ENCODE results near the gene SNIP1. TPM values are rescaled to one million over a fixed set of nuclear protein-coding genes. Genes with fewer than 3 reads are reported as not detected.

Gene SNIP1, protein sequence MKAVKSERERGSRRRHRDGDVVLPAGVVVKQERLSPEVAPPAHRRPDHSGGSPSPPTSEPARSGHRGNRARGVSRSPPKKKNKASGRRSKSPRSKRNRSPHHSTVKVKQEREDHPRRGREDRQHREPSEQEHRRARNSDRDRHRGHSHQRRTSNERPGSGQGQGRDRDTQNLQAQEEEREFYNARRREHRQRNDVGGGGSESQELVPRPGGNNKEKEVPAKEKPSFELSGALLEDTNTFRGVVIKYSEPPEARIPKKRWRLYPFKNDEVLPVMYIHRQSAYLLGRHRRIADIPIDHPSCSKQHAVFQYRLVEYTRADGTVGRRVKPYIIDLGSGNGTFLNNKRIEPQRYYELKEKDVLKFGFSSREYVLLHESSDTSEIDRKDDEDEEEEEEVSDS
- total RNA-seq (2022) (26.4 and 32.0 TPM in 2 replicates), Bru-seq, nascent RNA (percentile 92 among the genes with signal in this experiment), BruChase-seq, experiment 1, labeled RNA remaining after a 6-hour chase (percentile 84 among the genes with signal in this experiment), BruChase-seq, experiment 2, labeled RNA remaining after a 2-hour chase (percentile 95 among the genes with signal in this experiment)
- long read RNA-seq, full-length matches to known transcripts = 7 of 9 reads
- long read RNA-seq, partial matches to known transcripts = 0 of 9 reads
- long read RNA-seq, other reads (novel, unspliced or antisense) = 2 of 9 reads

- intact Hi-C loops (cut with micrococcal nuclease) = loop anchor here (5.0 kb wide), 2 partner anchors 42 to 97 kb away; partner anchors contain the start of gene MEAF6
- Mint-ChIP-seq H3K4me3 (ENCODE audit: unreplicated experiment) (peak within 1 kb of the TSS; percentile 96), H3K4me1 (ENCODE audit: insufficient read depth, unreplicated experiment) (peaks cover 16% of the 10 kb centered on the region), H3K27me3 (ENCODE audit: insufficient read depth, unreplicated experiment) (no peaks in the 10 kb centered on the region), H3K9me3 (ENCODE audit: unreplicated experiment) (no peaks in the 10 kb centered on the region), H3K27ac (ENCODE audit: low read depth, unreplicated experiment) (peak within 1 kb of the TSS; percentile 99), H3K36me3 (ENCODE audit: insufficient read depth, unreplicated experiment) (peaks cover 33% of the 10 kb centered on the region)
- TF ChIP-seq, protein P1, sequence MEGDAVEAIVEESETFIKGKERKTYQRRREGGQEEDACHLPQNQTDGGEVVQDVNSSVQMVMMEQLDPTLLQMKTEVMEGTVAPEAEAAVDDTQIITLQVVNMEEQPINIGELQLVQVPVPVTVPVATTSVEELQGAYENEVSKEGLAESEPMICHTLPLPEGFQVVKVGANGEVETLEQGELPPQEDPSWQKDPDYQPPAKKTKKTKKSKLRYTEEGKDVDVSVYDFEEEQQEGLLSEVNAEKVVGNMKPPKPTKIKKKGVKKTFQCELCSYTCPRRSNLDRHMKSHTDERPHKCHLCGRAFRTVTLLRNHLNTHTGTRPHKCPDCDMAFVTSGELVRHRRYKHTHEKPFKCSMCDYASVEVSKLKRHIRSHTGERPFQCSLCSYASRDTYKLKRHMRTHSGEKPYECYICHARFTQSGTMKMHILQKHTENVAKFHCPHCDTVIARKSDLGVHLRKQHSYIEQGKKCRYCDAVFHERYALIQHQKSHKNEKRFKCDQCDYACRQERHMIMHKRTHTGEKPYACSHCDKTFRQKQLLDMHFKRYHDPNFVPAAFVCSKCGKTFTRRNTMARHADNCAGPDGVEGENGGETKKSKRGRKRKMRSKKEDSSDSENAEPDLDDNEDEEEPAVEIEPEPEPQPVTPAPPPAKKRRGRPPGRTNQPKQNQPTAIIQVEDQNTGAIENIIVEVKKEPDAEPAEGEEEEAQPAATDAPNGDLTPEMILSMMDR (IDR thresholded peaks at IDR 0.05; ENCODE audit: unreplicated experiment) = no peak
- peak; percentile 94 for DNase-seq (ENCODE audit: unreplicated experiment)
- no TSS peak for BruUV-seq (replicated peaks)
- ChIA-PET POLR2A (interaction anchor here (0.6 to 2.5 kb wide), 21 partner anchors 10 to 1076 kb away, joined by 3 to 22 read pairs (median 4); partner anchors contain the start of genes C1orf122, CDCA8, MEAF6 and YRDC), CTCF (interaction anchor here (0.7 to 1.3 kb wide), 6 partner anchors 40 to 300 kb away, joined by 3 to 5 read pairs (median 3); no protein-coding TSS in a partner anchor)
Observed at GRCh38 chr1:37553927-37554808, at the start of gene SNIP1. Gene SNIP1, minus strand, starts transcription at chr1:37554293. Its CDS starts 64 bp downstream, at chr1:37554229.

DNA sequence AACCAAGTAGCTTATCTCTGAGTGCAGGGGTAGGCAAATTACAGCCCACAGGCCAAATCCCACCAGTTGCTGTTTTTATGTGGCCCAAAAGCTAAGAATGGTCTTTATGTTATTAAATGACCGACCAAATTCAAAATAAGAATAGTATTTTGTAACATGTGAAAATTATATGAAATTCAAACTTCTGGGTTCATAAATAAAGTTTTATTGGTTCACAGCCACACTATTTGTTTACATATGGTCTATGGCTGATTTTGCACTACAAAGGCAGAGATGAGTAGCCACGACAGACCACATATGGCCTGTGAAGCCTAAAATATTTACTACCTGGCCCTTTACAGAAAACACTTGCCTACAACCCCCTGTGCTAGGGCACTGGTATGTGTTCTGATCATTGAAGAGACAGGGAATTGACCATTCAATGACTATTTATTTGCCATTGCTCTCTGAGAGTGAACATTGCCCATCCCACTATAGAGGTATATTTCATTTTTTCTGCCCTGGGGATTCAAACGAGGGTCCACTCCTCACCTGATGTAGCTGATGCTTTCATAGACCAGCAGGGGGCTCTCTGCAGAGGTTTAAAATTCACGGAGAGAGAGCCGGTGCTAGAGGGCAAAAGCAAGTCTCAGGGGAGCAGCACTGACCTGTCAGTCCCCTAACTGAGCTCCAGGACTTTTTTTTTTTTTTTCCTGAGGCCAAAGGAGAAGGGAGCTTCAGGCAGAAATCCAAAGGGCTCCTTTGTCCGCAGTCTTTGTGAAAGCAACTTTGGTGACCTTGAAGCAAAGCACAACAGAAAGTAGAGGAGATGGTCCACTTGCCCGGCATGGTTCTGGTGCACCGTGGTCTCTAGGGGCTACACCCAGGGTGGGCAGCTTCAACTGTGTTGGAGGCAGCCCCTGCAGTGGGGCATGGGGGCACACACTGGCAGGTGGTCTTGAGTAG, 48.9 kb upstream of the SNIP1 start:
- Mint-ChIP-seq H3K4me3 (ENCODE audit: unreplicated experiment) (no peak overlapping the region), H3K27ac (ENCODE audit: low read depth, unreplicated experiment) (no peak overlapping the region), H3K4me1 (ENCODE audit: insufficient read depth, unreplicated experiment) (no peaks in the 10 kb centered on the region), H3K36me3 (ENCODE audit: insufficient read depth, unreplicated experiment) (peaks cover 5% of the 10 kb centered on the region), H3K9me3 (ENCODE audit: unreplicated experiment) (no peaks in the 10 kb centered on the region), H3K27me3 (ENCODE audit: insufficient read depth, unreplicated experiment) (no peaks in the 10 kb centered on the region)
- BruUV-seq (replicated peaks) = no TSS peak
- intact Hi-C loops (cut with micrococcal nuclease) = loop anchor here (1.0 to 10.0 kb wide), 2 partner anchors 79 to 1222 kb away; no protein-coding TSS in a partner anchor
- POLR2A ChIA-PET = interaction anchor here (0.6 to 1.0 kb wide), 5 partner anchors 15 to 257 kb away, joined by 3 to 4 read pairs (median 3); no protein-coding TSS in a partner anchor
- DNase-seq (ENCODE audit: unreplicated experiment) = peak; percentile 60
- CTCF ChIA-PET = interaction anchor here (0.6 to 15.7 kb wide), 58 partner anchors 9 to 1029 kb away, joined by 3 to 271 read pairs (median 4); partner anchors contain the start of gene RSPO1
- TF ChIP-seq, protein P1 (IDR thresholded peaks at IDR 0.05; ENCODE audit: unreplicated experiment) = peak; percentile 64

GRCh38 chr1:37601441-37601840, 47.3 kb upstream of the SNIP1 start:
- H3K9me3 Mint-ChIP-seq (ENCODE audit: unreplicated experiment) = no peaks in the 10 kb centered on the region
- intact Hi-C loops (cut with micrococcal nuclease) = loop anchor here (10.0 kb wide), 1 partner anchor 1223 kb away; no protein-coding TSS in a partner anchor
- H3K27ac Mint-ChIP-seq (ENCODE audit: low read depth, unreplicated experiment) = no peak overlapping the region

More at GRCh38 chr1:37601441-37601840, 47.3 kb upstream of the SNIP1 start:
- Mint-ChIP-seq H3K4me3 (ENCODE audit: unreplicated experiment) (no peak overlapping the region), H3K4me1 (ENCODE audit: insufficient read depth, unreplicated experiment) (no peaks in the 10 kb centered on the region), H3K27me3 (ENCODE audit: insufficient read depth, unreplicated experiment) (no peaks in the 10 kb centered on the region), H3K36me3 (ENCODE audit: insufficient read depth, unreplicated experiment) (peaks cover 5% of the 10 kb centered on the region)
- TF ChIP-seq, protein P1 (IDR thresholded peaks at IDR 0.05; ENCODE audit: unreplicated experiment) = no peak
- DNase-seq (ENCODE audit: unreplicated experiment) = no peak
- CTCF ChIA-PET = interaction anchor here (0.7 to 15.7 kb wide), 5 partner anchors 20 to 992 kb away, joined by 3 to 271 read pairs (median 6); a partner anchor contains a TSS
- BruUV-seq (replicated peaks) = no TSS peak
- POLR2A ChIA-PET = no interaction called here

Data from MCF 10A (cell line).